HG03565 (cell line): ENCODE results near the gene DYNC2H1.
"Not testable (repeated sequence)": the region's sequence is repeated elsewhere in the genome, so short reads cannot be mapped to it uniquely, and the experiment has no call there.

Experiments used
- ATAC-seq: cut with Tn5 transposase; IDR thresholded peaks from one replicate; pipeline ENCODE4 v1.9.1; 2021; ENCODE audit warnings: mild to moderate bottlenecking, moderate library complexity; ENCODE audit not compliant: unreplicated experiment

Gene DYNC2H1

DNA sequence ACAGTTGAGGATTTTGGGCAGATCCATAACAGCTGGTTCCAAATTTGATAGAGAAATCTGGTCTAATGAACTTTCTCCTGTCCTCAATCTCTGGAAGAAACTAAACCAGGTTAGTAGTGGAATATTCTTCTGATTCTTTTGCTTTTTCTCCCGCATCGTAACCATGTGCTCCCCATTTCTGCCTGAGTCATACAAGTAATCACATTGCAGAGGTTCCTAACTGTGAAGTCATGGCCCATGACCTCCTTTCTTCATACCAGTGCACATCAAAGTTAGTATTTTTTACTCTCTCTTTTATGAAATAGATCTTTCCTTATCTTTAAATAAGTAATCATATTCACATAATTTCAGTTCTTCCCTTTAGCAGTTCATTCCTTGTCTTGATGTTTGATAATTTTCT is 249.0 kb downstream of the DYNC2H1 start:
- ATAC-seq, result no peak

DNA sequence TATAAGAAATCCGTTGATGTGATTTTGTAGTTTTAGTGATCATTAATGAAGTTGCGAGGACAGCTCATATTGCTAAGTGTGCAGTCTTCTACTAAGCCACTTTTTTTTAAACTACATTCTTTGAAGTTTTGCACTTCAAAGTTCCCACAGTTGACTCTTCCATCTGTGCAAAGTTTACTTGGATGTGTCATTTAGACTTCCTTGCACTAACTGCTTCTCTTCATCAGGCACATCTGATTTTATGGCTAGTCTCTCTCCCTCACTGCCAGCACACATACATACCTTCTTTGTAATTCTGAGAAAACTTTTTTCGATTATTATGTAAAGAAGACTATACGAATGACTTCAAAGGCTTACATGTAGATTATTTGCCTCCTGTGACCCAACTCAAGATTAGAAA is 250.0 kb downstream of the DYNC2H1 start:
- ATAC-seq, result no peak

DNA sequence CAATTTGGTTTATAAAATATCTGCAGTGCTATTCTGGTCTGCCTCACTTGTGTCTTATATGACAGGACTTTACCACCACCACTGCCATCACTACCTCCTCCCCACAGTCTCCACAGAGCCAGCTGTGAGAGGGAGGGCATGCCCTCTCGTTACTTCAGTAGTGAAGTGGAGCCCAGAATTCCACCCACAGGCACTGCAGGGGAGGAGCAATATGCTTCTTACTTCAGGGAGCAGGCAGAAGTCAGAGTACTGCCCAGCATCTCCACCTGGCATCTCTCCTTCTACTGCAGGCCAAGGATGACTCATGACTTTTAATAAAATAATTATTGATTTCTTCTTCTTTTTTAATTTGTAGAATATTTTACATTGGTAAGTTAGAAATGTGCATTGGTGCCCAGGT is 255.5 kb downstream of the DYNC2H1 start:
- ATAC-seq, result no peak

DNA sequence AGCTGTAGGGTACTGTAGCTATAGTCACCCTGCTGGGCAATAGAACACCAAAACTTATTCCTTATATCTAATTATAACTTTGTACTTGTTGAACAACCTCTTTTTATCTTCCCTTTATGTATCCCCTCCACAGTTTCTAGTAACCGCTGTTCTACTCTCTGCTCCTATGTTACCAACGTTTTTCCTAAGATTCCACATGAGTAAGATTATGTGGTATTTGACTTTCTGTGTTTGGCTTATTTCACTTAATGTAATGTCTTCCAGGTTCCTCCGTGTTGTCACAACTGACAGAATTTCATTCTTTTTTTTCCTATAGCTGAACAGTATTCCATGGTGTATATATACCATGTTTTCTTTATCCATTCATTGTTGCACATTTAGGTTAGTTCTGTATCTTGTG is 258.4 kb downstream of the DYNC2H1 start:
- ATAC-seq, result no peak

DNA sequence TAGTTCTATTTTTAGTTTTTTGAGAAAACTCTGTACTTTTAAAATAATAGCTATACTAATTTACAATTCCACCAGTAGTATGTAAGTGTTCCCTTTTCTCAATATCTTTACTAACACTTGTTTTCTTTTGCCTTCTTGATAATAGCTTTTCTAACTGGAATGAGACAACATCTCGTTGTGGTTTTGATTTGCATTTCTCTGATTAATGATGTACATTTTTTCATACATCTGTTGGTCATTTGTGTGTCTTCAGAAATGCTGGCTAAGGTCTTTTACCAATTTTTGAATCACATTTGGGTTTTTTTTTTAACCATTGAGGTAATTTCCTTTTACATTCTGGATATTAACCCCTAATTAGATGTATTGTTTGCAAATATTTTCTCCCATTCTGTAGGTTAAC is 258.9 kb downstream of the DYNC2H1 start:
- no peak for ATAC-seq

DNA sequence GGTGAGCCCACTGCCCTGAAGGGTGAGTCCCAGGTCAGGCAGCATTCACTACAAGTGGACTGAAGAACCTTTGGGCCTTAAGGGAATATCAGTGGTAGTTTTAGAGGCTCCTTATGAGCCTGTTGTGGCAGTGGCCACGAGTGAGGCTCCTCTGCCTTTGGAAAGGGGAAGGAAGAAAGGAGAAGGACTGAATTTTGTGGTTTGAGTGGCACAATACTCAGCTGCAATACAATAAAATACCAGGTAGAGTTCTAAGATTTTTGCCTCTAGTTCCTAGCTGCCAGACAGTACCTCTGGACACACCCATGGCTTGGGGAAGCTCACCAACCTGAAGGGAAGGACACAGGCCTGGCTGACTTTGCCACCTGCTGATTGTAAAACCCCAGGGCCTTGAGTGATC is 260.9 kb downstream of the DYNC2H1 start:
- ATAC-seq, result no peak

DNA sequence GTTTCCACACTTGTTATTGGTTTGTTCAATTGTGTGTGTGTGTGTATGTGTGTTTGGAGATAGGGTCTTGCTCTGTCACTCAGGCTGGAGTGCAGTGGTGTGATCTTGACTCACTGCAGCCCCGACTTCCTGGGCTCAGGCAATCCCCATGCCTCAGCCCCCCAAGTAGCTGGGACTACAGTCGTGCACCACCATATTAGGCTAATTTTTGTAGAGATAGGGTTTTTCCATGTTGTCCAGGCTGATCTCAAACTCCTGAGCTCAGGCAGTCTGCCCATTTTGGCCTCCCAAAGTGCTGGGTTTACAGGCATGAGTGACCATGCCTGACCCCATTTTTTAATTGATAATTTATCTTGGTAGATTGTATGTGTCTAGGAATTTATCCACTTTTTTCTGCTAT is 263.7 kb downstream of the DYNC2H1 start:
- ATAC-seq, result no peak

DNA sequence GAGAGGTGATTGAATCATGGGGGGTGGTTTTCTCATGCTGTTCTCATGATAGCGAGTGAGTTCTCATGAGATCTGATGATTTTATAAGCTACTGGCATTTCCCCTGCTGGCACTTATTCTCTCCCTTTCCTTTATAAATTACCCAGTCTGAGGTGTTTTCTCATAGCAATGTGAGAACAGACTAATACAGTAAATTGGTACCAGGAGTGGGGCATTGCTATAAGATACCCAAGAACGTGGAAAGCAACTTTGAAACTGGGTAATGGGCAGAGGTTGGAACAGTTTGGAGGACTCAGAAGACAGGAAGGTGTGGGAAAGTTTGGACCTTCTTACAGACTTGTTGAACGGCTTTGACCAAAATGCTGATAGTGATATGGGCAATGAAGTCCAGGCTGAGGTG is 265.0 kb downstream of the DYNC2H1 start:
- not testable (repeated sequence) for ATAC-seq

DNA sequence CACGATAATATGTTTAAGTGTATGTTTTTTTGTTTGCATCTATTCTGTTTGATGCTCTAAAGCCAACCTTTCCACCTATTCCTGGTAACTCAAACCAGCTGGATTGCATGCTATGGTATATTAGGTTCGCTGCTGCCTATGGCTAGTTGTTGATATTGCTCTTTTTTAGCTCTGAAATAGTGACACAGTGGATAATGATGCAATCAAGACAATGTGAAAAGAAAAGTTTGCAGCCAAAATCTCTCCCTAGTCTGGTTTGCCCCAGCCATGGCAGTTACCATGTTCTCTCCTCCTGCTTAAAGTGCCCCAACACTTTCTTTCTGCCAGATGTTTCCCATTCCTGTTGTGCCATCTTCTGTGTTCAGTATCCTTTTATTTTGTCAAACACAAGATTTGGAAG is 269.7 kb downstream of the DYNC2H1 start:
- no peak for ATAC-seq

DNA sequence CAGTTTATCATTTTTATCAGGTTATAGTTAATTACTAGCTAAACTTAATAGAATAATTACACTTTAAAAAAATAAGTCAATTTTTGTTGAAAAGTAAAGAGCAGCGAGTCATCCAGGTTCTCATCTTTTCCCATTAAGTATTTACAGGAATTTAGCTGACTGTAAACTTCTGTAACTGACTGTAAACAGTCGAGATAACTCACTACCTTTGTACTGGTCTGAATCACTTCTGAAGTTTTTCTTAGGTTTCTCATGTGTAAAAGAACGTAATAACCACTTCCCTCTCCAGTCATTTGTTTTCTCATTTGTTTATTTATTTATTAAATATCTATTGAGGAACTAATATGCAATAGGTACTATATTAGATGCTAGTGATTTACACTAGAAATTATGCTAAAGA is 270.8 kb downstream of the DYNC2H1 start:
- no peak for ATAC-seq

DNA sequence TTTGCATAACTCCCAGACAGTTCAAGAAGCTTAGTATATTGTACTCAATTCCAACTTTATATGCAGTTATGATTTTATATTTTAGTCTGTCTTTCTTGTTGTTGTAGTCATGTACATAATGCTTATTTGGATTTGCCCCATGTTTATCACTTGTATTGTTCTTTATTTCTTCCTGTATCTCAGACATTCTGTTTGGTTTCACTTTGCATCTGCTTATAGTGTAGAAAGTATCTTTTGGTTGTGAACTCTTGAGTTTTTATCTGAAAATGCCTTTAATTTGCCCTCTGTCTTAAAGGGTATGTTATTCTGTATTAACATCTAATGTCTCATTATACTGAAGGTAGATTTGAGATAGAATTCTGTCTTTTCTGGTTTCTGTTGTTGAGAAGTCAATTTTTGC is 275.4 kb downstream of the DYNC2H1 start:
- ATAC-seq, result no peak

DNA sequence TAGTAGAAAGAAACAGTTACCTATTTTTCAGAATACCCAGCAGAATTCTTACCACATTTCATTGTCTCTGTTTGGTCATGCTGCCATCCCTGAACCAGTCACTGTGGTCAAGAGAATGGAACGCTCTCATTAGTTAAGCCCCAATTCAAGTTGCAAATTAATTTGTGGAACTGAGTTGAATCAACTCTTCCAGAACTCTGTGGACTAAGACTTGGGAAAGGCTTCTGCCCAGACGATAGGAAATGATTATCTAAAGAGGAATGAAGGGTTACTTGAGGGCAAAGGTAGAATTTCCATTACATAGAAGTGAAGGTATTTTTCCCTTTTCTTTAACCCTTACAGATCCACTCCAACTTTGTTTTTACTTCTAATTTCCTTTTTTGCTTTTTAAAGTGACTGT is 286.4 kb downstream of the DYNC2H1 start:
- ATAC-seq, result no peak

DNA sequence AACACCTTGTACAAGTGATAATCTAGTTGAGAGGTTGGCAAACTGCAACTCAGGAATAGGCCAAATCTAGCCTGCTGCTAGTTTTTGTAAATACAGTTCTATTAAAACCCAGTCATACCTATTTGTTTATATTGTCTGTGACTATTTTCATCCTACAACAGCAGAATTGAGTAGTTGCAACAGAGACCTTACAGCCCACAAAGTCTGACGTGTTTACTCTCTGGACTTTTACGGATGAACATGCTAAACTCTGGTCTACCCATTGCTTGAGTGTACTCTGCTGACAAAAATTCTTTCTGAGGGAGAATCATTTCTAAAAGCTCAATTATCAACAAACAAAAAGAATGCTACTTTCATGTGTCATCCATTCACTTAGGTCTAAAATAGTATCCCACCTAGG is 287.0 kb downstream of the DYNC2H1 start:
- ATAC-seq, result no peak

DNA sequence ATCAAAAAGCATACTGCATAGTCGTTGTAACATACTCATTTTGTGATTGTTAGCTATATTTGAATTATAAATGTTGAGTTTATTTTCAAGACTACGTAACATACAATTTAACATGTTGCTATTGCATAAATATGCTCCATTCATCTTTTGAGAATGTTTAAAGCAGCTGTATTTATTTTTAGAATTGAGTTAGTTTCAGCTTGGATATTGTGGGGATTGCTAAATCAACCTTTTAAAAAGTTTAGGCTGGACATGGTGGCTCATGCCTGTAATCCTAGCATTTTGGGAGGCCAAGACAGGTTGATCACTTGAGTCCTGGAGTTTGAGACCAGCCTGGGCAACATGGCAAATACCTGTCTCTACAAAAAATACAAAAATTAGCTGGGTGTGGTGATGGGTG is 288.1 kb downstream of the DYNC2H1 start:
- ATAC-seq, result no peak

DNA sequence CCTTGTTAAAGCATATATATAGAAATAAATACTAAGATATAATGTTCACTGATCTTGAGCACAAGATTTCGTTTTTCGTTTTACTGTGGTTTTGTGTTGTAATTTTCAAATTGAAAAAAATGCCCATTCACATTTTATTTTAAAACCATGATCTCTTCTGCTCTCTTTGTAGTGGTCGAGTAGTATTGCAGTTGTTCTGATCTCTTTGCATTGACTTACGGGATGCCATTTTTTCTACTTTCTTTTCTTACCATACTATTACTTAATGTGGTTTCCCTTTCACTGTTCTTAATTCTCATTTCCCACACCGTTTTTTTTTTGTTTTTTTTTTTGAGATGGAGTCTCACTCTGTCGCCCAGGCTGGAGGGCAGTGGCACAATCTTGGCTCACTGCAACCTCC is 289.6 kb downstream of the DYNC2H1 start:
- ATAC-seq, result no peak

DNA sequence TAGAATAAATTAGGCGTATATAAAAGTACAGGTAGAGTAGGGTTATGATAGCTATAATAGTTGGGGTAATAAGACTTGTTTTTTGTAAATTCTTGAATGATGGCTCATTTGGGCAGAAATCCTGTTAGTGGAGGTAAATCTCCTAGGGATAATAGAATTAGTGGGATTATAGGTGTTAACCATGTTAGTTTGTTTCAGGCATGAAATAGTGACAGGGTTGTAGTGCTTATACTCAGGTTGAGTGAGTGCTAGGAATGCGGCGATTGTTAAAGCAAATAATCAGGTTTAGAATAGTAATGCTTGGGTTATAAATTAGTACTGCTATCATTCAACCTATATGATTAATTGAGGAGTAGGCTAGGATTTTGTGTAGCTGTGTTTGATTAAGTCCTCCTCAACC is 297.1 kb downstream of the DYNC2H1 start:
- ATAC-seq, result no peak

DNA sequence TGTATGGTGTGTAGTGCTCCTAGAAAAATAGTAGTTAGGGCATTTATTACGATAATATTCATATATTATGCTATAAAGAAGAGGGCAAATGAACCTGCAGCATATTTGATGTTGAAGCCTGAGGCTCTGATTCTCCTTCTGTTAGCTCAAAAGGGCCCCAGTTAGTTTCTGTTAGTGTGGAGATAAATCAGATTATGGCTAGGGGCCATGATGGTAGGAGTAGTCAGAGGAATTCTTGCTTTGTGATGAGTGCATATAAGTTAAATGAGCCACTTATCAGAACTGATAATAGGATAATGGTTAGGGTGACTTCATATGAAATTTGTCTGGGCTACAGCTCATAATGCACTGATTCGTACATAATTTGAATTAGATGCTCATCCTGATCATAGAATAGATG is 298.4 kb downstream of the DYNC2H1 start:
- no peak for ATAC-seq

DNA sequence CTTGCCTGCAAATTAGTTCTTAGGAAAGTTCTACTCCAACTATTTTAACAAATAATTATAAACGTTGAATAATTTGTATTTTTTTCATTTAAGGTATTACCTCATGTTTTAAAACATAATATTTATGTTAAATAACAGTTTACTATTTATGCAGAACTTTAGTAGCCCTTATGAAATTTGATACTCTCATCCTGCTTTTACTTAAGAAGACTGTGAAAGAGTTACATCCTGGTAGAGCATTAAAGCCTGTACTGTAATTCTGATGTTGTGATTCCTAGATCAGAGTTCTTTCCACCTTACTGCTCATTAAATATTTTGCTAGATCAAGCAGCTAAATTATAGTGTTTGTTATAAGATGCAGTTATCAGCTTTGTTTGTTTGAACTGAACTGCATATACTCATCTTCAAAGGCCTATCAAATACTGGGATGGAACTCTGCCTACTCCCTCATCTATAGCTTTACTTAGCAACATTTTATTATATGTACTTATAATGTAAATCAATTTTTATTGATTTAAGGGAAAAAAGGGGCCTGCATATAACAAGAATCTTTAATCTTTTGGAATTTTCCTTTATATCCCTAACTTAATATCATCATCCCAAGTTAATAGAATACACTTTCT is 304.2 kb downstream of the DYNC2H1 start:
- no peak for ATAC-seq

DNA sequence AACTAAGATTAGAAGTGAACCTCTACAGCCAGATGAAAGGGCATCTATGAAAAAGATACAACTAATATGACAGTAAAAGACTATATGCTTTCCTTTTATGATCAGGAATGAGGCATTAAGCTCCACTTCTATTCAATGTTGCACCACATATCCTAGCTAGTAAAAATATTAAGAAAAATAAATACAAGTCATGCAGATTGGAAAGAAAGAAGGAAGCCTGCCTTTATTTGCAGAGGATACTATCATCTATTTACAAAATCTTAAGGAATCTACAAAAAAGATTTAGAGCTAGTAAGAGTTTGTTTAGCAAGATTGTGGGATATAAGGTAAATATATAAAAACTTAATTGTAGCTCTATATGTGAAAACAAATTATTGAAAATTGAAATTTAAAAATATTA is 308.8 kb downstream of the DYNC2H1 start:
- no peak for ATAC-seq

DNA sequence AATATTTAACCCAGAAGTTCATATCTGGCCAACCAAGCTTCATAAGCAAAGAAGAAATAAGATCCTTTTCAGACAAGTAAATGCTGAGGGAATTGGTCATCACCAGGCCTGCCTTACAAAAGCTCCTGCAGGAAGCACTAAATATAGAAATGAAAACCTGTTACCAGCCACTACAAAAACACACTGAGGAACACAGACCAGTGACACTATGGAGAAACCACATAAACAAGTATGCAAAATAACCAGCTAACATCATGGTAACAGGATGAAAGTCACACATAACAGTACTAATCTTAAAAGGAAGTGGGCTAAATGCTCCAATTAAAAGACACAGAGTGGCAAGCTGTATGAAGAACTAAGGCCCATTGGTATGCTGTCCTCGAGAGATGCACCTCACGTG is 311.4 kb downstream of the DYNC2H1 start:
- no peak for ATAC-seq

DNA sequence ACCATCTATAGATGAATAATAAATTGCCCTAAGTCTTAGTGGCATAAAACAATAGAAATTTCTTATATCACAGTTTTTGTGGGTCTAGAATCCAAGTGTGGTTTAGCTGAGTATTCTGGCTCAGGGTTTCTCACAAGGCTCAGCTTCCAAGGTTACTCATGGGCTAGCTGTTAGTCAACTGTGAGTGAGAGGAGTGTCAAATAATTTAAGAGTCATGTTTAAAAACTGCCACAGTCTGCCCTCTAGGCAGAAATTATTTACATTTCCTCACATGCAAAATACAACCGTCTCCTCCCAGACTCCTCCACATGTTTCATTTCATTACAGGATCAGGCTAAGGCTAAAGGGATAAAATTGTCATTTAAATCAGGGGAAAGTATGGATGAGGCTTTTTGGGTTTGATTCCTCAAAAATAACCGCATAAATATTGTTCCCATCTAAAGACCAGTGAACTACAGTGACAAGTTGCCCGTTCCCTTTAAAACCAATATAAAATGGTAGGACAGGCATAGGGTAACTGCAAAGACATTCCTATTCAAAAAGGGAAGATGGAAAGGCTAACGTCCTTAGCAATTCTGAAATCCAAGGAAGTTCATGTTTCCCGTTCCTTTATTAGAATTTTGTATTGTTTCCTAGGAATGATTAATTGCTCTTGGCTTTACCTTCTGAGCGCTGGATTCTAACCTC is 324.3 kb downstream of the DYNC2H1 start:
- no peak for ATAC-seq

DNA sequence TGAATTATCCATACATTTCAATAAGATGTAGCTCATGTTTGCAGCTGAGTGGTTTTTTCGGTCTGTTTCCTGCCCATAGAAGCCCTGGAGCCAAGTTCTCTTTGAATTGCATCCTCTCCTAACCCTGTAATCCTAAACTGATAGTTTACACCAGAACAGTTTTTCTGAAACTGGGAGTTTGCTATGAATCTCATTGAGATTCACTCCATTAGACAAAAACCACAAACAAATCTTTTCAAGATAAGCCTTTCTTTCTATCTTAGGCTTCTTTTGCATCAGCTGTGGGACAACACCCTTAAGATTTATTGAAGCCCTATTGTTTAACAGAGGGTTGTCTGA is 324.8 kb downstream of the DYNC2H1 start:
- no peak for ATAC-seq

DNA sequence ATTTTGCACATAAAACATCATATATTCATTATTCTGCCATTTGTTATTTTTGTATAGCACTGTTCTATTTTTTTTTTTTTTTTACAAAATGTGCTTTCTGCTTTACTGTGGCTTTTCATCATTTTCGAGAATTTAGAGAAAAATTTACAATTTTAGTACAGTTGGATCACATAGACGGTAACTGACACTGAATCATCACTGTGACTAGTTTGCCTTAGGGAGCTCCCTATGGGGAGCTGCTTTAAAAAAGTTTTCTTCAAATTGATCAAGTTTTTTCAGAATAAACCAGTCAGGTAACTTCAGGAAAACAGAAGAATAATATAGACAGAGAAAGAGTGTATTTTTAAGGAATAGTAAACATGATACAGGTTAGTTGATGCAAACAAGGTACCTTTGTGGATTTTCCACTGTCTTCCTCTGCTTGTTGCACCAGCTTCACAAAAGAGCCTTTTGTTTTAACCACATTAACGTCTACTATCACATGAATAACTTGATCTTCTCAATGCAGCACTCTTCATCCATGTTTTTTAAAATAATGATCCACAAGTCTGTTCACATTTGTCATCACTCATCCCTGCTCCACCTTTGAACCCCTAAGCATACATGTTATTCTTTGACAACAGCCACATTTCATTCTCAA is 327.0 kb downstream of the DYNC2H1 start:
- ATAC-seq, result no peak
